ENCODE measurements around the gene NEDD4. TPM values are rescaled to one million over a fixed set of nuclear protein-coding genes. Genes with fewer than 3 reads are reported as not detected.

Gene NEDD4
- total RNA-seq, 1 donor from 2014 or later = 30.9 TPM

DNA sequence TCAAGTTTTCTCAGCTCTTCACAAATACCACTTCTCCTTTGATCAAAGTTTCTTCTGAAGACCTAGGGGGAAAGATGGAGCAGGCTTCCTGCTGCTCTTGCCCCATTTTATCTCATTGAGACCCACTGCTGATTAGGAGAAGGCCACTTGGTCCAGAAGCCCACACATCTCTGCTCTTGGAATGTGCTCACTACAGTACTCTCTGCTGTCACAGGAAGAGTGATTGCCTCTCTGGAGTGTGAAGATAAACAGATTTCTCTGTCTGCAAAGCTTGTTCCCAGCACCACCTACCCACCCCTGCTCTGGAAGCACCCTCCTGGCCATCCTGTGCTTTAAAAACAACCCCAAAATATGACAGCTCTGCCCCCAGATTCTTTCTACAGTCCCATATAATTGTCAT, 209.1 kb downstream of the NEDD4 start:
- DNase-seq (ENCODE audit: low spot score) = no peak

DNA sequence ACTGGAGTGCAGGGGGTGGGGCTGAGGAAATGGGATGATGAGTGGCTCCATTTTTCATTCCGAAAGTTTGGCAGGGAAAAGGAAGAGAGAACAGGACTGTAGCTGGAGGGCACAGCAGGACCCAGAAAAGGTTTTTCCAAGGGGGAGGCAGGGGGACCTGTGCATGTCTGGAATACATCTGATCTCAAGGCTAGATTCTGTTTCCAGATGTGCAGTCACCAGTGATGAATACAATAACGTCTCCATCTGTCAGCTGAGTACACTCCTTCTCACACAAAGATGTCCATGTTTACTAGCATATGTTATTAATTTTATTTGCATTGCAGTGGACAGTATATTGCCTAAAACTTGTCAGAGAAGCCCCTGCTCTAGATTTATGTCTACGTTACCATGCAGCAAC, 210.5 kb downstream of the NEDD4 start:
- DNase-seq (ENCODE audit: low spot score) = no peak

DNA sequence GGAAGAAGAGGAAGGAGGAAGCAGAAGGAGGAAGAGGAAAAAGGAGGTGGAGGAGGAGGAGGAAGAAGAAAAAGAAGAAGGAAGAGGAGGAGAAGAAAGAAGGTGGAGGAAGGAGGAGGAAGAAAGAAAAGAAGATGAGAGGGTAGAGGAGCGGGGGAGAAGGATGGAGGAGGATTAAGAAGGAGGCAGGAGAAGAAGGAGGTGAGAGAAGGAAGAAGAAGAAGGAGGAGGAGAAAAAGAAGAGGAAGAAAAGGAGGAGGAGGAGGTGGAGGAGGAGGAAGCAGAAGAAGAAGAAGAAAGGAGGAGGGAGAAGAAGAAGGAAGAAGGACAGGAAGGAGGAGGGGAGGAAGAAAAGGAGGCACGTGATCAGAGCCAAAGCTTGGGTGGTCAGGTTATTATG, 213.1 kb downstream of the NEDD4 start:
- DNase-seq (ENCODE audit: low spot score) = no peak

DNA sequence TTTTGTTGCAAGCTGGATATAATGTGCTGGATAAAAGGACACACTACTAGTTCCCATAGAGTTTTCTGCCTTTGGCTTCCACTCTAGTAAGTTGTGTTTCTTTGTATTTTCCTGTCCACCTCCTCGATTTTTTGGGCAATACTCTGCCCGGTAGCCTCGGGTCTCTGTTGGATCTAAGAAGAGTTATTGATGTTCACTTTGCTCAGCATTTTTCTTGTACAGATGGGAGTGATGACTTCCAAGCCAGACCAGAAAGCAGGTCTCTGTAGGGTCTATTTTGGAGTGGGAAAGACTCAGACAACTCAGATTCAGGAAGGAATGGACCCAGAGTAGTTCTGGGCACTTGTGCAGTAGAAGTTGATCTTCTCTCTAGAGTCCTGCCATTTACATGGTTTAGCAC, 214.5 kb downstream of the NEDD4 start:
- no peak for DNase-seq (ENCODE audit: low spot score)
